Measurements from ENCODE around the gene ASB2.

Gene ASB2

GRCh38 chr14:93981316-93982229 is 5.2 kb upstream of the ASB2 start:
- FAIRE-seq = no peak
- DNase-seq (ENCODE audit: low spot score) = no peak

- DNase-seq (ENCODE audit: low spot score) = no peak
Measured at GRCh38 chr14:93980456-93981201, 4.3 kb upstream of the ASB2 start.

DNA sequence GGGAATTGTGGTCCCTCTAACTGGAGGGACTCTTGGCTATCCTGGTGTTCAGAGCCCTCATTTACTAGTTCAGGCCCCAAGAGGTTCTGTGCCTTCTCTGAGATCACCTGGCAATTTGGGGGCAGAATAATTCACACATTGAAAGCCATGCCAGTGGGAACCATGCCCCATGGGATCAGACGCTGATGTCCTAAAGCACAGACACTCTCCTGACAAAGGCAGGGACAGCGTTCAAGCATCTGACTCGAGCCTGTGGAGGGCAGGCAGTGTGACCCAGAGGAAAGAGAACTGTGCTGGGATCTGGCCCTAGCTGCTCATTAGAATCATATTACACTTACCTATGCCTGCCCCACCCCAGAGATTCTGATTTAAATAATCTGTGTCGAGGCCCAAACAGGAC is 2.4 kb upstream of the ASB2 start:
- FAIRE-seq (no peak), DNase-seq (ENCODE audit: low spot score) (no peak)

More at GRCh38 chr14:93980456-93981201, 4.3 kb upstream of the ASB2 start:
- no peak for FAIRE-seq

DNA sequence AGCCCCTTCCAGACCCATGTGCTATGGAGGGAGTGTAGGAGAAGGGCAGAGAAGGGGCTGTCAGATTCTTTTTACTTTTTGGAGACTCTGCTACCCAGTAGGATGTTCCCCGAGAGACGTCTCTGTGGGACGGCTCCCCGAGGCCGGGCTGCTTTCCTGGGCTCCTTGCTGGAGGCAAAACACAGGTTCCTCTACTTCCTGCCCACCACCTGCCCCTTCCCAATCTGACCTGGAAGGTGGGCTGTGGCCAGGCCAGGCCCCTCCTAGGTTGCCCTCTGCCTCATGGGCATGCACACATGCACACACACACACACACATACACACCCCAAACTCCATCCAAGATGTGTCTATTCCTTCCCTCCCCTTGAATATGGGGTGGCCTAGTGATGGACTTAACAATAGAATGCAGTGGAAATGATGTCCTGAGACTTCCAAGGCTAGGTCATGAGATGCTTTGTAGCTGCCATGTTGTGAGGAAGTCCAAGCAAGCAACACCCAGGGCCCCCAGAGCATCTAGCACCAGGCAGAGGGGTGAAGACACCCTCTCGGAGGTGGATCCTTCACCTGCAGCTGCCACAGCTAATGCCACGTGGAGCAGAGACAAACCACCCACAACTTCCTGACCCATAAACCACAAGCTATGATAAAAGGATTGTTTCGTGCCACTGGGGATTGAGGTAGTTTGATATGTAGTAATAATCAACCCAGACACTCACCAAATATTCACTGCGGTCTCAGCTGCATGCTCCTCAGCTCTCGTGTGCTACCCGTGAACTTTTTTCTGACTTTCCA is 1.6 kb upstream of the ASB2 start:
- DNase-seq (ENCODE audit: low spot score) (no peak), FAIRE-seq (no peak)

- no peak for DNase-seq (ENCODE audit: low spot score)
- no peak for FAIRE-seq
Measured at GRCh38 chr14:93977171-93977570, 801 bp upstream of the ASB2 start.

DNA sequence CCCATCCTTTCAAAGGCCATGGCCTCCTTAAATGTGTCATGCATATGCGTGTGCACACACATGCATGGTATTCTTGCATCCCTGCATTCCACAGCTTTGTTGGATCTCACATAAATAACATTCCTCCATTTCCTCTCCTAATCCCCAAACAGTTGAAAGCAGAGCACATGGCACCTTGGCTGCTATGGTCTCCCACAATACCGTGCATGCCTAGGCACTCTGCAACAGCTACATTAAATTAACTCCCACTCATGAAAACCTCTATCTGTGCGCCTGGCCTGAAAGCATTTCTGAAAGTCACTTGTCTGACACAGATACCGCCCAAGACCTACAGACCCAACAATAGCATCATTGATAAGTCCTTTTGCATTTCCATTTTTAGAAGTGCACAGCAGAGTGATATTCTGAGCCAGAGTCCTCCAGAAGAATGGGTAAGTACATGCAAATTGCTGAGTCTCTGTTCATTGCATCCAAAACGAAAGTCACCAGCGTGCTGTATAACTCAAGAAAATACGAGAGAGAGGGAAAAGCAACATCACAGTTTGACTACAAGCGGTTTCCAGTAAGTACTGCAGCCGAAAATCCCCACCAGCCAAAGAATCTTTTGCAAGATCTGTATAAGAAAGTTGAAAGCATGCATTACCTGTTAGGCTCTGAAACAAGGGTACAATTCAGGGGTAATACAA is 436 bp downstream of the ASB2 start:
- no peak for DNase-seq (ENCODE audit: low spot score)
- FAIRE-seq = no peak

- DNase-seq (ENCODE audit: low spot score) = no peak
- FAIRE-seq = no peak
Measured at GRCh38 chr14:93974833-93975232, 1.5 kb downstream of the ASB2 start.

- DNase-seq (ENCODE audit: low spot score) (no peak), FAIRE-seq (no peak)
Measured at GRCh38 chr14:93974299-93974698, 2.1 kb downstream of the ASB2 start.

DNA sequence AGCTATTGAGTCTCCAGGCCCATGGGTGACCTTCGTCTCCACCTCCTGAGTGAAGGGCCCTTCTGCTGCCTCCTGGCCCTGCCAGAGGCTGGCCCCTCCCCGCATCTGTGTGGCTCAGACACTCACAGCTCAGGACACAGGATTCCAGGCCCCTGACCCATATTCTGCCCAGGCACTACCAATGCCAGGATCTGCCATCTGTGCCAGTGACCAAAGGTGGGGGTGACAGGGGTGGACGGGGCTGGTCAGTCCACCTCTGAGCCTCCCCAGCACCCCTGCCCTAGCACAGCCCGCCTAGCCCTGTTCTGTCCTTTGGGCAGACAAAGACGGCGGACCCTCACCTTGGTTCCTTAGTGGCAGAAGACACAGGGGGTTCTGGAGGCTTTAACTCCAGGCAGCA is 2.8 kb downstream of the ASB2 start:
- FAIRE-seq = no peak
- DNase-seq (ENCODE audit: low spot score) = no peak

GRCh38 chr14:93972618-93973205 is 3.7 kb downstream of the ASB2 start:
- no peak for FAIRE-seq
- DNase-seq (ENCODE audit: low spot score) = no peak

GRCh38 chr14:93971635-93972027 is 4.7 kb downstream of the ASB2 start:
- FAIRE-seq = no peak
- no peak for DNase-seq (ENCODE audit: low spot score)

- FAIRE-seq = no peak
- no peak for DNase-seq (ENCODE audit: low spot score)
Measured at GRCh38 chr14:93970965-93971634, 5.3 kb downstream of the ASB2 start.

DNA sequence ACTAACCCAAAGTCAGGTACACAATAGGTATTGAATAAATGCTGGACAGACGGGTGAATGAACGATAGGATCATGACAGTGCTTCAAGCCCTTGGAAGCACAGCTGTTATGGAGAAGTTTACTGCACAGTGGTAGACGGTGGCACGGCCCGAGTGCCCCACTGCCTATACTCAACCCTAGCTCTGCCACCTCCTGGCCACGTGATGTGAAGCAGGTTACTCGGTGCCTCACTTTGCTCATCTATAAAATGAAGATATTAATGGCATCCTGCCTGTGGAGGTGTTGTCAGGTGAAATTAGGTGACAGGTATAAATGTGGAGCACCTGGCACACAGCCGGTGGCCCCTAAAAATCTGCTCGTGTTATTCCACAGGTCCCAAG is 5.8 kb downstream of the ASB2 start:
- no peak for FAIRE-seq
- no peak for DNase-seq (ENCODE audit: low spot score)

- no peak for DNase-seq (ENCODE audit: low spot score)
- FAIRE-seq = no peak
Measured at GRCh38 chr14:93969082-93969828, 7.1 kb downstream of the ASB2 start.

DNA sequence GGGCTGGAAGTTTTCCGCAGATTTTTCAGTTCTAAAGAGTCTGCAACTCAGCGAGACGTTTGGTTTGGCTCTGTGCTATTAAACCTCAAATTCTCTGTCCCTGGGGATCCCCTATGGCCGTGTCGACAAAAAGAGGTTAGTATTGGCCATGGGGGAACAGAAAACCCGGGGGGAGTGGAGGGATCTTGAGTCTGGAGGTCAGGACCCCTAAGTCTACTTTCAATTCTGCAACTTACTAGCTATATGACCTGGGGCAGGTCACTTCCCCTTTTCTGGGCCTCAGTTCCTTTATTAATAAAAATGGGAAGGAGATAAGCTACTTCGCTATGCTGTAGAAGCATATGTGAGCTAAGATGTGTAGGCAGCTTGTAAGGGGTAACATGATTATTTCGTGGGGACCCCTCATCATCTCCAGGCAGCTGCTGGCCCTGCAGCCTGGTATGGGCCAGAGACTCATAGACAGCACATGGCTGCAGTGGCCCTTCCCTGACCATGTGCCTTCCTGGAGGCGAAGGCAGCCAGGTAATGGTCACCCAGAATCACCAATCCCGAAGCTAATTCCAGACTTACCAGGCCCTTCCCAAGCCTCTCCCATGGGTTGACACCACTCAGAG is 8.6 kb downstream of the ASB2 start:
- no peak for FAIRE-seq

DNA sequence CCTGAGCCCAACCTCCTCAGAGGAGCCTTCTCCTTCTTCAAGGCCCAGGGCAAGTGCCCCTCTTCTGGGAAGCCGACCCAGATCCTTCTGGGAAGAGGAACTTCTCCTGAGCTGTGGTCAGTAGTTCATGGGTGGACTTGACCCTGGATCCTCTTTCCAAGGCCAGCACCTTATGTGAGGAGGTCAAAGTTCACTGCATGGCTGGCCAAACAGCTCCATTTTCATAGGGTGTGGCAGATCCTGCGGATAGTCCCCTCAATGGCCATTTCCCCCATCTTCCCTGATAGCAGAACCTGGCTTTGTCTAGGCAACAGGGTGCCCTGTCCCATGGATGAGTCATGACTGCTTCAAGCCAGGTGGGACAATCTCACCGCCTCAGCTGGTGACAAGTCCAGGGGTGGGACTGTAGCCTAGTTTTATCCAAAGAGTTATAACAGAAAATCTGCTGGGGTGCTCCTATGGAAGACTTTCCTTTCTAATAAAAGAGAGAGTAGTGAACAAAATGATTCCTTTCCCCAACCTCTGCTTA is 10.4 kb downstream of the ASB2 start:
- DNase-seq (ENCODE audit: low spot score) (no peak), FAIRE-seq (no peak)

More for the DNA sequence above, 8.6 kb downstream of the ASB2 start:
- DNase-seq (ENCODE audit: low spot score) = no peak

DNA sequence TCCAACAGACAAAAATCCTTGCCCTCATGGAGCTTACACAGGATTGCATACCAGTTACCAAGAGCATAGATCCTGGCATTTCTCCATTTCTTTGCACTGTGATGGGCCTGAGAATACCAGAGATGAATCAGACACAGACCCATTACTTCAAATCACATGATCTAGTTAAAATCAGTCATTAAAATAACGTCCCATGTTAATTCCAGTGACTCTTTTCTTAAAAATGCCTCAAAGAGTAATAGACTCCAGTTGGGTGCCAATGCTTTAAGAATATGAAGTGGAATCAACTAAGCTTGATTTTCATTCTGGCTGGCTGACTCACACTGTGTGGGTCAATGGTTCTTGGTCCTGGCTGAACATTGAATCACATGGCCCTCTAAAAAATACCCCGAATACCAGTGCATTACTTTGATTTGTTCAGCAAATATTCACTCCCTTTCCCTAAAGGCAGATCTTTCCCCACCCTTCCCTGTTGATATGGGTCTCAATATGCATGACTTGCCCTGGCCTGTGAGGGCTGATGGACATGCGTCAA is 11.0 kb downstream of the ASB2 start:
- DNase-seq (ENCODE audit: low spot score) (no peak), FAIRE-seq (no peak)

- FAIRE-seq (no peak), DNase-seq (ENCODE audit: low spot score) (no peak)
Measured at GRCh38 chr14:93964820-93965286, 11.5 kb downstream of the ASB2 start.
